NCI-H82 treated with DMSO at 0.1 percent for 48 hours (cell line): ENCODE measurements around the gene SKP2.
"Not testable (repeated sequence)": the region's sequence is repeated elsewhere in the genome, so short reads cannot be mapped to it uniquely, and the experiment has no call there.

Source experiments
- DNase-seq: peaks from one replicate; lab custom pipeline; 2025; ENCODE audit not compliant: unreplicated experiment; lab: John Stamatoyannopoulos, UW

Gene SKP2

DNA sequence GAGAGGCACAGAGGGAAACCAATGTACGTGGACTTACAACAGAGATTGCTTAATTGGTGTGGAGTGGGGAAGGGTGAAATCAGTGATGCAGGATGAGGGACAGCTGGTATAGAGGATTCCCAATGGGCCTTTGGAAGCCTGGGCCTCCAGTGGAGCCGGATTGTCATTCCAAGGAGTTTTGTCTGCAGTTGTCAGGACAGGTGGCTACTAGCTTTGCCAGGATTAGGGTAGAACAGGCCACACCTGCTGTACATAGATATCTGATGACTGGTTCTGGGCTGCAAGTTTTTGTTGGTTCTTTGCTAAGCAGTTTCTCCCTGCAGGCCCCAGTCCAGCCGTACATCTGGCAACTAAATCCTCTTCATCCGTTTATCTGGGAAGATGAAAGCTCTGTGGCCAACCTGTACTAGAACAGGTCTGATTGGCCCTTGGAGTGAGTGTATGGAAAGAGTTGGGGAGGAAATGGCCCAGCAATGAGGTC lies 4.2 kb downstream of the SKP2 start:
- peak; percentile 98 for DNase-seq

DNA sequence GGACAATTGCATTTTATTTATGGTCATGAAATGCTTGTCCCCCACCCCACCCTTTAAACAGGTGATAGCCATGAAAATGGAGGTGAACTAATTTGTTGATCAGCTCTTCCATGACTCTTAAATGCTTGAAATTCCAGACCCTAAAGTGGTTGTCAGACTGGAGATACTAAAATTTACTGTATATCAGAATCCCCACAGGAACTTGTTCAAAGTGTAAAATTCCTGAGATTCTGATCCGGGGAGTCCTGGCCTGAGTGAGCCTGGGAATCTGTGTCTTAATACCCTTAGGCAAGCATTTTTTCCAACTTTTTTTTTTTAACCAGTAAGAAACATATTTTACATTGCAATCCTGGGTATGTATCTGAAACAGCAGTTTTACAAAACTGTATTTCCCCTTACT lies 4.7 kb downstream of the SKP2 start:
- DNase-seq = no peak

DNA sequence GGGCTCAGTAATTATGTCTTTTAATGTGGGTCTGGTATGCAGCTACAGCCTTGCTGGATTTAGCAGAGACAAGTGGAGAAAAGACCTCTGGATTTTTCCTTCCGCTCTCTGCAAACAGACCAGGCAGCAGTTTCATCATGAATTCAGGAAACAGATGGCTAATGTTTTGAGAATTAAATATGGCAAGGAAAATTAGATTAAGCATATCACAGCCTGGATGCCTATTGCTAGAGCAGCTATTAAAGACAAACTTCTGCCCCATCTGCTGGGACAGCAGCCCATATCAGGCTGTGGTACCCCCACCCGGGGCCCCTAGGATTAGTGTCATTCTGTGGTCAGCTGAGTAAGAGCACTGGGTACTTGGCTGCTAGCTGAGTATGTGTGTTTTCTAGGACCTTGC lies 6.2 kb downstream of the SKP2 start:
- DNase-seq = peak; percentile 88

DNA sequence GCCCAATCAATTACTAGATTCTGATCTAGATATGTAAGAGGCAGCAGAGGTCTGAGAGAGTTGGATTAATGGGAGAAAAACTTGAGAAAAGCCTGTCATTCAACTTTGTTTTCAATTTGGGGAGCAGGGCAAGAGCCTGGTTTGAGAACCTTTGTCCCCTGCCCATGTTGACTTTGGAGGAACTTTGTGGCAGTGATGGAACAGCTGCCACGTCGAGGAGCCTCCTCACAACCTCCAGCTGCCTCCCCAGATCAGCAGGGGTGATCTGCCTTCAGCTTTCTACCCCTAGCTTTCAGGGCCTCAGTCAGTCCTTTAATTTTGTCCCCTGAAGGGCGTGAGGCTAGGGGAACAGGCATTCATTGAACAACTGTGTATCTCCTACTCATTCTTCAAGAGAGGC lies 8.7 kb downstream of the SKP2 start:
- DNase-seq = no peak

DNA sequence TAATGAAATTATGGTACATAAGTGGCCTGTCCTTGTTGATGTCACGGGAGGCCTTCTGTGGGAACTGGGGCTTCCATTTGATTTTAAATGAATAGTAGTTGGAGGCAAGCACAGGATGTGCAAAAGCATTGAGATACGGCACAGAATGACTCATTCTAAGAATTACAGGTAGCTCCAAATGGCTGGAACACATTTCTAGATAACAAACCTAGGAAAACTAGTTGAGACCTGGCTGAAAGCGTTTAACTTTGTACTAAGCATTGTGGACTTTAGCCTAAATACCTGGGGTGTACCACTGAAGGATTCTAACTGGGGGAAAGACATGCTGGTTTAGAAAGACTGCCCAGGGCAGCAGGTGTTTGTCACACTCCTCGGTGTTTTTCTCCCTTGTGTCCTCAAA lies 9.4 kb downstream of the SKP2 start:
- DNase-seq = no peak

DNA sequence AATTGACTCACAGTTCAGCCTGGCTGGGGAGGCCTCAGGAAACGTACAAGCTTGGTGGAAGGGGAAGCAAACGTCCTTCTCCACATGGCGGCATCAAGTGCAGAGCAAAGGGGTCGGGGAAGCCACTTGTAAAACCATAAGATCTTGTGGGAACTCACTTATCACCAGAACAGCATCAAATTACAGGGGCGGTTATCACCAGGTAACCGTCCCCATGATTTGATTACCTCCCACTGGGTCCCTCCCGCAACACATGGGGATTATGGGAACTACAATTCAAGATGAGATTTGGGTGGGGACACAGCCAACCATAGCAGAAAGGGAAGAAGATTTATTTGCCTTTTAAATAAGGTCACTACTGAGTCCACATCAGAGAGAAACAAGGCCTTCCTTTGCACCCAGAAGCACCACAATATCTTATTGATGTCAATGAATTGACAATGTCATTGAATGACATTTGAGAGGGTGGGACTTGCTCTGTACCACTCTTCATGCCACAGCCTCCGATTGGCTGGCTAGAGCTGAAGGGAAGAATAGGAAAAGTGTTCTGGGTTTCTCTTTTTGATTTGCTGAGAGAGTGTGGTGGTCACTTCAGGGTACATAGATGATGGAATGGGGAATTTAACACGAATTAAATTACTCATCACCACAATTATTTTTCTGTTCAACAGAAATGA lies 11.0 kb downstream of the SKP2 start:
- DNase-seq = no peak

DNA sequence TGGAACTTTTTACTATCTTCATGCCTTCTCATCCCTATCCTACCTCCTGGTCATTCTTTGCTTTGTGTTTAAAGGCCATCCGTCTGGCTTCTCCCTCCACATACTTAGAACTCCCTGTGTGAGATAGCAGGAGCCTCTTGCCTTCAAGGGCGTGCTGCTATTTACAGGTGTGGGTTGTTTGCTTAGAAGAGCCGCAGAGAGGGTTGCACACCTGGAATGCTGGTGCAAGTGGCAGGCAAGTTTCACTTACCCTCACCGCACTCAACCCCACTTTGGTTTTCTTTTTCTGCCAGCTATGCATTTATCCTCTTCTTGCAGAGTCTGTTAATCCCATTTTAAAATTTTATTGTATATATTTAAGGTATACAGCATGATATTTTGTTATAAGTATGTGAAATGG lies 12.6 kb downstream of the SKP2 start:
- no peak for DNase-seq

DNA sequence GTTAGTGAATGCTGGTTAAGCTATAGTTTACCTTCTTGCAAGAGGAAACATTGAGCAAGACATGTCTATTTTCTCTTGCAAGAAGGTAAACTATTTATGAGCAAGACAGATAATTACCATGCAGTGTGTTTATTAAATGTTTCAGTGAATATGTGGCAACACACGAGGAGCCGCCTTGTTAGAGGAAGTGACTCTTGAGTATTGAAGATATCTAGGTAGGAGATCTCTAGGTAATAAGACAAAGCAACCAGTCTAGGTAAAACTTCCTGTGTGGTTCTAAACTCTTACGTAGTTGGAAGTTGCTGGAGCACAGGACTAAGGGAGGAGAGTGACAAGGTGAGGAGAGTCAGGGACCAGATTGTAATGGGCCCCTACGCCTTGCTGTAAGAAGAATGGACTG lies 16.8 kb downstream of the SKP2 start:
- no peak for DNase-seq

DNA sequence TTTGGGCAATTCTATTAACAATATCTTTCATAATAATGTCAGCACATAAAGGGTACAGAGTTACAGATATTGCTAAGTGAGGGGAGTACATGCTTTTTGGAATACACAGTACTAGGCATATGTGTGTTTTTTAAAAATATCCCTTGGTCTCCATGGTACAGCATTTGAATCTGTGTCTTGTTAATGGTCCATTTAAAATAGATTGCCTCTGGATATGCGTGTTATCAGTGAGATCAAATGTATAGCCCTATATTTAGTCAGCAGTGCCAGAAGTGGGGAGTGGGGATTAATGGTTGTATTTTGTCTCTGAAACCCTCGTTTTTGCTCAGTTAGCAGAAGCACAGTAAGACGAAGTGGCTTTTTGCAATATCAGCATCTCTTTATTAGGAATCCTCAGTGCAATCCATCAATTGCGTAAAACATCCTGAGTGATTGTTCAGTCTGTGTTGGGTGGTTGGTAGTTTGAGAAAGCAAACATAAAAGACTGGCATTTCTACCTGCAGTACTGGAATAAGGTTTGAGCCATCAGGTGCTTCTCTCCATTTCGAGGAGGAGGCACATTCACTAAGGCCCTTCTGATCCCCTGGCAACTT lies 19.0 kb downstream of the SKP2 start:
- DNase-seq = no peak

DNA sequence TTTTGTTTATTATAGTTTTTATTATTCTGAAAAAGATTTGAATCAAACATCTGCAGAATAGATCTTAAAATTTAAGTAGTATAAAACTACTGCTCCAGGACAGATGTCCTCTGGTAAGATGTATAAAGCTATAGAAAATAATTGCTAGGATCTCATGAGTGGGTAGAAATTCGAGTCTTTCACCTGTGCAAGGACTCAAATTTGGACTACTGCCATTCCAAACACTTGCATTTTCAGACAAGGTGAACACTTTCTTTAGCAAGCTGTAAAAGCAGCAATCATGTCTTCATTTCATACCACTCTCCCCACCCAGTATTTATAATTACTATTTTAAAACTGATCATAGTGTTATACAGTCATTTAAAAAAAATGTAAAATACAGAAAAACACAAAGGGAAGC lies 20.7 kb downstream of the SKP2 start:
- DNase-seq = no peak

DNA sequence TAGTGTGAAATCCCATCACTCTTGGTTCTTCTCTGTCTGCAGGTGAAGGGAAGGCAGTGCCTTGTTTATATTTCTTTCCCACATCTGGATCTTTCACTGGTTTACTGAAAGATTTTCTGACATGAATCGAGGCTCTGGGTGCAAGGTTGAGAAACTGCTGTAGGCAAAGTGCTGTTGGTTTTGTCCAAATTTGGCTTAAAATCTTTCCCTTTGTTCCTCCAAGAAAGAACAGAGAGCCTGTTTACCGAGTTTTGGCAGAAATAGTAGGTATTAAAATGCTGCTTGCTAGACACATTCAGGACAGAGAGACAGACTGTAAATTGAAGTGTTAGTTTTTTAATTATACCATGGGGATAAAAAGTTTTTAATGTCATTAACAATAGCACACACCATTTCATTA lies 21.5 kb downstream of the SKP2 start:
- no peak for DNase-seq

DNA sequence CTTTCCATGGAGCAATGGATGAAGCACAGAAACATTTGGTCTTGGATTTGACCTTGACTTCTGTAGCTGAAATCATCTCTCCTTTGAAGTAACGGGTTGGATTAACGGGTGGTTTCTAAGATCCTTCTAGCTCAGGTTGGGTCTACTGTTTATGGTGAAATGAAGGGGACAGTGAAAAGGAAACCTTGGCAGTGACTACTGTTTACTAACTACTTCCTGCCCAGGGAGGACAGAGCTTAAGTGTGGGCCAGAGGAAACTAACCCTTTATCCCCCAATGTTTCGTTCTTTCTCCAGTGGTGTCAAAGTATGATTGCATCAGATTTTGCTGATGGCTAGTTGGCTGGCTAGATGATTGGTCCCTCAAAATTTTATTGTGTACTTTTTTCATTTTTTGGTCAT lies 22.2 kb downstream of the SKP2 start:
- no peak for DNase-seq

DNA sequence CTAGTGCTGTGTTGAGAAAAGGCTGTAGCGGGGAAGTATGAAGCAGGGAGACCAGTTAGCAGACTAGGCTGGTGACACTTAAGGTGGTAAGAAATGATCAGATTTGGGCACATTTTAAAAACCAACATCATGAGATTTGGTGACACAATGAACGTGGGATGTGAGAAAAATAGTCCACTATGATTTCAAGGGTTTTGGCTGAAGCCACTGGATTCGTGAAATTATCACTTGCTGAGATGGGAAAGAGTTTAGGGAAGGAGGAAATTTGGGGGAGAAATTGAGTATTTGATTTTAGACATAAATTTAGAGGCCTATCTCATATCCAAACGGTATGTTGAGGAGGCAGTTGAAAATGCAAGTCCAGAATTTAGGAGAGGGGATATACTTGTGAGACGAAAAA lies 23.1 kb downstream of the SKP2 start:
- no peak for DNase-seq

DNA sequence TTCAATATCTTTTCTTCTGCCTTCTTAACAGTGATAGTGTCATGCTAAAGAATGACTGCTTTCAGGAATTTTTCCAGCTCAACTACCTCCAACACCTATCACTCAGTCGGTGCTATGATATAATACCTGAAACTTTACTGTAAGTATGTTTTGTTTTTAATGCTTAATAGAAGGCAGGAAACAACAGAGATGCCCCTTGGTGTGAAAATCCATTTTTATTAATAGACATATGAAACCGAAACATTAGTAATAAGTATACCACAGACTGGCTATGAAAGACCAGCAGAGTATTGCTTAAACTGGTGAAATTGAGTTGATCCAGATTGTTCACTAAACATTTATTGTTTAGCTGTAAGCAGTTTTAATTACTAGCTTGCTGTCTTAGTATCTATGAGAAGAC lies 25.2 kb downstream of the SKP2 start:
- DNase-seq = no peak

DNA sequence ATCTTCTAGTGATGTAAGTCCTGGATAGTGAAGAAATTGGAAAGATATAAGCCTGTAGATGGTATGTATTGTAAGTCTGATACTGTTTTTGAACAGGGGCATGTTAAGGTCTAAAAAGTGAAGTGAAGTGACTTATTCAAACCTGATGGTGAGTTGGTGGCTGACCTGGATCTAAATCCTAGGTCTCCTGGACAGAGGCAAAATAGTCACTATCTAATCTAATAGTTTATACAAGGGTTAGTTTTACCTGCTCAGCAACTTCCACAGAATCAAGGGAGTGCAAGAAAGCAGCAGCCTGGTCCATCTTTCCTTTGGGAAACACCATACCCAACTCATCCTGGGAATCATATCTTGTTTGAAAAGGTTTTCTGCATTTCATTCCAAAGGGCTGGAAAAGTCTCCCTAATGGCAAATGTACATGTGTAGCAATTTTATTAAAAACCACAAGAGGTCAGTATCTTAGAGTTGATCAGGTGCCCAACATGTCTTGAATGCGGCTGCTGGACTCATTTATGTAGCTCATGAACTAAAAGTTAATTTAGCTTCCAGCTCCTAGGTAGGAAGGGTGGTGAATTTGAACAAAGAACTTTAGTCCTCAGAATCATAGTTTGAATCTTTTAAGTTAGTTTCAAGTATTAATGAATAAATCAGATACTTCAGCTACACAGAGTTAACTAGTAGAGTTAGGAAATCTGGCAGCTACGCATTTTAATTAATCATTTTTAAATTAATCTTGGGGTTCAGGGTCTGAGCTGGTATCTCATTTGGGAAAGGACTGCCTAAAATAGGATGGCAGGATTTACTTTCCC lies 26.0 kb downstream of the SKP2 start:
- DNase-seq = peak; percentile 3

DNA sequence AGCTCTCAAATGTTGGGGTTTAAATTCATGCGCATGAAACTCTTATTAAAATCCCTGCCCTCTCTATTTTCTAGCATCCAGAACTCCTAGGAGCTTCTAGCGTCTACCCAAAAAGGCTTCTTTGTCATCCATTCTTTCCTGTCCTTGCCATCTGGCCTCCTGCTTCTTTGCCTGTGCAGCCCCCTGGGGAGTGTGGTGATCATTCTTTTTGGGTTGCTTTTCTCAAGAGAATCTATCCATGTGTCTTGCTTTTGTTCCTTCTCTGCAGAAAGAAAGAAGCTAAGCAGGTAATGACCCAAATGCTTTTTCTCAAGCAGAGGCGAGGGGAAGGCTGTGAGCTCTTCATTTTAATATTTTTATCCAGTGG lies 26.6 kb downstream of the SKP2 start:
- no peak for DNase-seq

DNA sequence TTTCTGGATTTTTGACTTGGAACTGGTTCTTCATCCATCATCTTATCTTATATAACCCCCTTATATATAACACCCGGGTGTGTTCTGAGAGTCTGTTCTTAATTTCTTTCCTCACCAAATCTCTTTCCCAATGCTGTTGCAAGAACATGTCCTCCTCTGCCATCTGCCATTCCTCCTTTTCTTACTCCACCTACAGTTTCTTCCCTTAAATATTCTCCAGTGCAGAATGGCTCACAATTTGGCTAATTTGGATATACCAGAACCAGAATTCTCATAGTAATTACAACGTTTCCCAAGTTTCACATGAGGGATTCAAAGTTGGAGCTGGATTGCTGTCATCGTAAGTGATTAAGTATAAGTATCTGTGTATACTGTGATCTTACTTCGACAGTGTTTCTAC lies 28.0 kb downstream of the SKP2 start:
- no peak for DNase-seq

DNA sequence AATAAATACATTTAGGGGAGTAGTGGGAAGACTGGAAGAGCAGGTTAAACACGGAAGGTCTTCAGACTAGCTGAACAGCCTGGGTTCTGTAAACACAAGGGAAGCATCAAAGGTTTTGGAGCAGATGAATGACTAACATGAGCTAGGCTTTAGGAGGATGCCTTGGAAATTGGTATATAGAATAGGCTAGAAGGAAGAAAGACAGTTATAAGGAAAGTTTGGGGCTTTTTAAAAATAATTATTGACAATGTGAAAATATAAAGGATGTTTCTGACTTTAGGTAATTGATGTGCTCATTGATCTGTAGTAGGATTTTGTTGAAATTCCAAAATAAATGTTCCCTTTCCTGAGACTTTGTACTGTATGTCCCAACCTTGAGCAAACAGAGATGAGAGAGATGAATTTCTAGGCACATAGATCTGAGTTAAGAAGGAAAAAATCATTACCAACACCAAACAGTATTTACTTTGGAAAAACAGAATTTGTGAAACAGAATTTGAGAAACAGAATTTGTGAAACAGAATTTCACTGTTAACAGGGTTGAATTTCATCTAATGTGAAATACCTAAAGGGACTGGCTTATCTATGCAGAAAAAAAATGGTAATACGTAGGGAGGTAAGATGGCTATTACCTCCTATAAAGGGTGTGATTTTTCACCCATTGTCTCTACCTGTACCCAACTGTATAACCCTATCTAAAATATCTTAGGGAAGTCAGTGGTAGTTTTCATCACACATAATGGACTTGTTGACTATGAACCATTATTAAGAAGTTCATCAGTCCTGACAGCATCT lies 28.8 kb downstream of the SKP2 start:
- DNase-seq = no peak

DNA sequence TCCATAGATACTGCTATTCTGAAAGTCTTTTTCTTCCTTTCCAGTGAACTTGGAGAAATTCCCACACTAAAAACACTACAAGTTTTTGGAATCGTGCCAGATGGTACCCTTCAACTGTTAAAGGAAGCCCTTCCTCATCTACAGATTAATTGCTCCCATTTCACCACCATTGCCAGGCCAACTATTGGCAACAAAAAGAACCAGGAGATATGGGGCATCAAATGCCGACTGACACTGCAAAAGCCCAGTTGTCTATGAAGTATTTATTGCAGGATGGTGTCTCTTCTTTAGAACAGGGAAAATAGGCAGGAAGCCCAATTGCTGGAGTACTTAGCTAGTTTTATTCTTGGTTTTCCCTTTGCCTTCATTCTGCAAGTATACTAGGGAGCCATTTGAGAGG lies 29.9 kb downstream of the SKP2 start:
- no peak for DNase-seq

DNA sequence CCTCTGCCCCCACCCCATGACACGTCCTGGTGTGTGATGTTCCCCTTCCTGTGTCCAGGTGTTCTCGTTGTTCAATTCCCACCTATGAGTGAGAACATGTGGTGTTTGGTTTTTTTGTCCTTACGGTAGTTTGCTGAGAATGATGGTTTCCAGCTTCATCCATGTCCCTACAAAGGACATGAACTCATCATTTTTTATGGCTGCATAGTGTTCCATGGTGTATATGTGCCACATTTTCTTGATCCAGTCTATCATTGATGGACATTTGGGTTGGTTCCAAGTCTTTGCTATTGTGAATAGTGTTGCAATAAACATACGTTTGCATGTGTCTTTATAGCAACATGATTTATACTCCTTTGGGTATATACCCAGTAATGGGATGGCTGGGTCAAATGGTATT lies 32.5 kb downstream of the SKP2 start:
- not testable (repeated sequence) for DNase-seq

DNA sequence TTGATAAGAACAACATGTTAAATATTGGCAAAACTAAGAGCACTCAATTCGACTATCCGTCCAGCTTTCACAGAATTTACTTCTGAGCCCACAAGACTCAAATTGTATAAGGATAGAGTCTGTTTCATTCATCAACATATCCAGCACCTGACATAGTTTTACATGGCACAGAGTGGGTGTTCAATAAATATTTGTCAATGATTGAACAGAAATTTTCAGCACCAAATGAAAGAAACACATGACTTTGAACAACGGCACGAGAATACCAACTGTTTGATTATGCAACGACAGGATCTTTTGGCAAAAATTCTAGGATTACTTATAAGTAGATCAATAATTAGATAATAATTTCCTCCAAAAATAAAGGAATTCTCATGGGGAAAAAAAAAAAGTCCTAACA lies 41.8 kb downstream of the SKP2 start:
- no peak for DNase-seq

DNA sequence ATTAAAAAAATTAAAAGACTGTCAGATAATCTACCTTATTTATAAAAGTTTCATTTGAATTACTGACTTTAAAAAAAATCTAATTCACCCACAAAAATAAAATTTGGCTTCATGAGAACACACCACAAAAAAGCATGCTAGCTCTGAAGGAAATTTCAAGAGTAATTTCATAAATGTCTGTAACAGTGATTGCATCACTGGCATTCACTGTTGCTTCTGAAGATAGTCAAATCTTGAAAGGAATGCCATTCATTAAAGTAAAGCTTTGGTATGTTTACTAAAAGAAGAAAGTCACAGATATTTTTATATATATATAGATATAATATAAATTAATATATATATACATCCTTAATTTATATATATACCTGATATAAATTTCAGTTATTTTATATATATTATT lies 46.4 kb downstream of the SKP2 start:
- no peak for DNase-seq
